GM13976 (cell line): ENCODE data around the gene MRPL14.

ENCODE experiments used
- DNase-seq: peaks from one replicate; pipeline ENCODE4 v3.0.0; 2012; ENCODE audit warnings: low spot score
- in situ Hi-C: fragments of 300-500 bp; cut with MboI; formaldehyde crosslinking; loops from one replicate; pipeline ENCODE4 v1.12.0; 2022; ENCODE audit warnings: low sequenced_read_pairs, mixed read lengths, inconsistent platforms; ENCODE audit not compliant: unreplicated experiment
- TF ChIP-seq, protein P1 (sequence below): IDR thresholded peaks from 2 replicates; pipeline ENCODE4 v1.5.1; 2012; ENCODE audit warnings: borderline replicate concordance, mild to moderate bottlenecking; ENCODE audit not compliant: insufficient read depth; ENCODE audit errors: extremely low read depth, missing control alignments, control extremely low read depth

Gene MRPL14

GRCh38 chr6:44169154-44169553 lies 41.9 kb upstream of the MRPL14 start:
- DNase-seq: no peak
- in situ Hi-C loops: no loop called here
- TF ChIP-seq, protein P1, sequence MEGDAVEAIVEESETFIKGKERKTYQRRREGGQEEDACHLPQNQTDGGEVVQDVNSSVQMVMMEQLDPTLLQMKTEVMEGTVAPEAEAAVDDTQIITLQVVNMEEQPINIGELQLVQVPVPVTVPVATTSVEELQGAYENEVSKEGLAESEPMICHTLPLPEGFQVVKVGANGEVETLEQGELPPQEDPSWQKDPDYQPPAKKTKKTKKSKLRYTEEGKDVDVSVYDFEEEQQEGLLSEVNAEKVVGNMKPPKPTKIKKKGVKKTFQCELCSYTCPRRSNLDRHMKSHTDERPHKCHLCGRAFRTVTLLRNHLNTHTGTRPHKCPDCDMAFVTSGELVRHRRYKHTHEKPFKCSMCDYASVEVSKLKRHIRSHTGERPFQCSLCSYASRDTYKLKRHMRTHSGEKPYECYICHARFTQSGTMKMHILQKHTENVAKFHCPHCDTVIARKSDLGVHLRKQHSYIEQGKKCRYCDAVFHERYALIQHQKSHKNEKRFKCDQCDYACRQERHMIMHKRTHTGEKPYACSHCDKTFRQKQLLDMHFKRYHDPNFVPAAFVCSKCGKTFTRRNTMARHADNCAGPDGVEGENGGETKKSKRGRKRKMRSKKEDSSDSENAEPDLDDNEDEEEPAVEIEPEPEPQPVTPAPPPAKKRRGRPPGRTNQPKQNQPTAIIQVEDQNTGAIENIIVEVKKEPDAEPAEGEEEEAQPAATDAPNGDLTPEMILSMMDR: no peak

DNA sequence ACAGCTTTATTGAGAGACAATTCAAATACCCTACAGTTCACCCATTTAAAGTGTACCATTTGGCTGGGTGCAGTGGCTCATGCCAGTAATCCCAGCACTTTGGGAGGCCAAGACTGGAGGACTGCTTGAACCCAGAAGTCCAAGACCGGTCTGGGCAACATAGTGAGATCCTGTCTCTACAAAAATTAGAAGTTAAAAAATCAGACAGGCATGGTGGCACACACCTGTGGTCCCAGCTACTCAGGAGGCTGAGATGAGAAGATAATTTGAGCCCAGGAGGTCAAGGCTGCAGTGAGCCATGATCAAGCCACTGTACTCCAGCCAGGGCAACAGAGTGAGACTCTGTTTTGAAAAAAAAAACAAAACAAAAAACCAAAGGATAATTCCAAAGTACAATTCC lies 40.3 kb upstream of the MRPL14 start:
- in situ Hi-C loops: no loop called here
- no peak for DNase-seq
- TF ChIP-seq, protein P1: no peak

DNA sequence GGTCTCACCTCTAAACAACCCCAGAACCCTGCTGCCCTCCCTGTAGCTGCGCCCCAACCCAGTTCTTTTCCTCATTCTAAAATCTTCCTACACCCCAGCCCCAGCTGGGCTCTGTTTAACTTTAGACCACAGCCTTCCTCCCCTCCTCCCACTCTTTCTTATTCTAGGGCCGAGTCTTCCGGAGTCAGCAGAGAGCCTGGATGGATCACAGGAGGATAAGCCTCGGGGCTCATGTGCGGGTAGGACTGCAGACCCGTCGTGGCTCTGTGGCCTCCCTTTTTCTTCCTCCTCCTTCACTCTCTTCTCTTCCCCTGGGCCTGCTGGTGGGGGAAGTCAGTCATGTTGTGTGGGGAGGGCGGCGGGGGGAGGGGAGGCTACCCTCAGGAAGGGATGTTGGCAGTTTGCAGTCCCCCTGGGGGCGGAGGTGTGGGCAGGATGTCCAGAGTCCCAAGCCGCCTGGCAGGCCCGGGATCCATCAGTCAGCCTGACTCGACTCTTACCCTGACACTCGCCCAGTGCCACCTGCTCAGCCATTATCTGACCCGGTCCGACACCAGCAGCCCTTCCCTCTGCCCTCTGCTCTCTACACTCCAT lies 39.4 kb upstream of the MRPL14 start:
- in situ Hi-C loops: no loop called here
- no peak for DNase-seq
- TF ChIP-seq, protein P1: no peak

DNA sequence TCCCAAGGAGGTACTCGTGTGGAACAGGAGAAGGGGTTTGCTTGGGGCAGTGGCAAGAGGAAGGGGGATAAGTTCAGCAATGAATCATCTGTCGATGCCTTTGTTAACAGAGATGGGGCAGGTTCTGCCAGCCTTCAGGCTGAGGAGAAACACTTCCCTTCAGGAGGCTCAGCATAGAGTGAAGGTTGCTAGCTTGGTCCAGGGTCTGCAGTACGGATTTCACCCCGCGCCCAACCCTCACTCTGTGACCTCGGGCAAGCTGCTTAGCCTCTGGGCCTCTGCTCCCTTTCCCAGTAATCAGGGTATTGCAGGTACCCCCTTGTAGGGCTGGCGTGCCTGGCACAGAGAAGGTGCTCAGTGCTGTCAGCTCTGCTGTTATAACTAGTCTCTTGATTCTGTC lies 38.9 kb upstream of the MRPL14 start:
- no peak for DNase-seq
- TF ChIP-seq, protein P1: no peak
- in situ Hi-C loops: no loop called here

DNA sequence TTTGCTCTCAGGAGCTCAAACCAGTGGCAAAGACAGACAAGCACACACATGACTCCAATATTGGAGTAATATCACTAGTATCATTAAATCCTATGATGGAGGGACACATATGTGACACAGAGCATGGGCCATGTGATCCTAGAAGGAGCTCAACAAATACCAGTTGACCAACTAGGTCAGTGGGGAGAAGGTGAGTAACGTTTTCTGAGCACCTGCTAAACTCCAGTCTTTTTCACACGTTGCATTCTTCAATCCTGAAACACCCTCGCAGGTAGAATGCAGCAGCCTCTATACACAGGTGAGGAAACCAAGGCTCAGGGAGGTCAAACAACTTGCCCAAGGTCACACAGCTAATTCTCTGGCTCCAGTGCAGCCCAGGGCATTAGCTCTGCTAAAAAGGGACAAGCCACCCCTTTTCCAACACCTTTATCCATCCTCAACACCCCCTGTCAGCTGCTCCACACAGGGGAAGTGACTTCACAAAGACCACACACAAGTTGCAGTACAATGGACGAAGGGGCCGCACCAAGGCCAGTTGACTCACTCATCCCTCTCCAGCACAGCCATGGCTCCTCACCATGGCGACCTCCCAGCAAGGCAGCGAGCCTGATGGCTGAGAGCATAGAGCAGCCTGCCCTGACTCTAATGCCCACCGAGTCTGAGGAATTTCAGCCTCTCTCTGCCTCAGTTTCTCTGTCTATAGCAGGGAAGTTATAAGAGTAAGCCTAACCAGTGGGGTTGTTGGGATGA lies 35.8 kb upstream of the MRPL14 start:
- DNase-seq: no peak
- TF ChIP-seq, protein P1: no peak
- in situ Hi-C loops: no loop called here

DNA sequence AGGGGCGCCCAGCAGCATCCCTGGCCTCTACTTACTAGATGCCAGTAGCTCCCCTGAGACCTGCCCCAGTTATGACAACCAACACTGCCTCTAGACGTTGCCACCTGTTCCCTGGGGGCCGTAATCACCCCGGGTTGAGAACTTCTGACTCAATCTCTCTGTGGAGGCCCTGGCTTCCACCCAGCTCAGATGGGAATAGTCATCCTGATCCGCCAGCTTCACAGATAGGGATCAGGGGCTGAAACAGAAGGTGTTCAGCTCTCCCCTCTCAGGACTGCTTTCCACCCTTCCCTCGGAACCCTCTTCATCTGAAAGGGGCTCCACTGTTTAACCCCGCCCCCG lies 34.7 kb upstream of the MRPL14 start:
- DNase-seq: no peak
- in situ Hi-C loops: no loop called here
- TF ChIP-seq, protein P1: no peak
